Measurements from ENCODE around the gene PRKAA2.

PRKAA2 gene

DNA sequence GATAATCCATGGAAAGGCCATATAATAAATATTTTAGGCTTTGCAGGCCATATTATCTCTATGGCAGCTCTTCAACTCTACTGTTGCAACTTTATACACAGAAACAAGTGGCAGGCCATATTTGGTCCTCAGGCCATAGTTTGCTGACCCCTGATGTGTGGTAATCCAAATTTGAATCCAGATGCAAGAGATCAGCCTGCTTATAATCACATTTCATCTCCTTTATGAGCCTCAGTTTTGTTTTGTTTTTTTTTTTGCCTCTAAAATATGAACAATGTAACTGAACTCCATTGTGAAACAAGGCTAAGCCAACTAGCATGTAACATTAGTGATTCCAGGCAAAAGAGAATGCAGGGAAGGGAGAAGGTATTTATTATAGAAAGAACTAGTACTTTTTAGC is 81.6 kb downstream of the PRKAA2 start:
- DNase-seq = no peak

DNA sequence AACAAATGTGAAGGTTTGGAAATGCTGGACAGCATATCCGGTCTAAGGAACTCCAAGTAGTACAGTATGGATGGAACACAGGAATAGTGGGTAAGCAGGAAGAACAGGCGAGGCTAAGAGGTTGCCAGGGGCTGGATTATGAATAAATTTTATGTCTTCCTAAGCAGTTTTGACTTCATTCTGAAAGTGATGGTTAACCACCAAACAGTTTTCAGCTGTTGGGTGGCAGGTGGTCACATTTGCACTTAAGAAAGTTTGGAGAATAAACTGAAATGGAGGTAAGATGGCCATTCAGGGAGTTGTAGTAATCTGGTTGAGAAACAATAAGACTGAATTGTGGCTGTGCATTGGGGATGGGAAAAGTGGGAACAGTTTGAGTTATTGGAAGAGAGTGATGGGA is 83.8 kb downstream of the PRKAA2 start:
- no peak for DNase-seq

DNA sequence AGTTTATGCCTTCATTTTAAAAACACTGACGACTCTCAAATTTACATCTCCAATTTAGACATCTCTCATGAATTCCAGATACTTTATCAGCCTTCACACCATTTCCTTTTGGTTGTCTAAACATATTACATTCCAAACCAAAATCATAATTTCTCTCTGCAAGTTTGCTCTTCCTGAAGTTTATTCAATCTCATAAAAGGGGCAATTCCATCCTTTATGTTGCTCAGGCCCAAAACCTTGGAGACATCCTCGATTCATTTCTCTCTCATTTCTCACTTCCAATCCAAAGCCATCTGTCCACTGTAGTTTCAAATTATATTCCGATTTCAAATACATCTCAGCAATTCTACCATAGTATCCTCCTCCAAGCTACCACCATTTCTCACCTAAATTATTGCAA is 100.1 kb downstream of the PRKAA2 start:
- DNase-seq = no peak

- no peak for DNase-seq
Observed at GRCh38 chr1:56754708-56755479, 109.8 kb downstream of the PRKAA2 start.

DNA sequence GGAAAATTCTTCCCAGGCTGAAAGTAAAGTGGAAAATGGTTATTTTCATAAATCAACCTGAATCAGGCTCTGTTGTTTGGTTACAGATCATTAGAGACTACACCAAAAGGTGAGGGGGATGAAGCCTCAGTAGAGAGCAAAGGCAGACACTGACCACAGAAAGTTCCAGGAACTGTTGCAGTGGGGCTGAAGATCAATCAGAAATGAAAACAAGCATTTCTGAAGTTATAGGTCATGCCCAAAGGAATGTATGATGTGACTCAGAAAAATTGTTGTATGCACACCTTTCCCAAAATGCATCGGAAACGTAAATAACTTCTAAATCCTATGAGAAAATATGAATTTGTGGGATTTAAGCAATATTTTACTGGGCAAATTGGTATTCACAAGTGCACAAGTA is 110.8 kb downstream of the PRKAA2 start:
- no peak for DNase-seq

DNA sequence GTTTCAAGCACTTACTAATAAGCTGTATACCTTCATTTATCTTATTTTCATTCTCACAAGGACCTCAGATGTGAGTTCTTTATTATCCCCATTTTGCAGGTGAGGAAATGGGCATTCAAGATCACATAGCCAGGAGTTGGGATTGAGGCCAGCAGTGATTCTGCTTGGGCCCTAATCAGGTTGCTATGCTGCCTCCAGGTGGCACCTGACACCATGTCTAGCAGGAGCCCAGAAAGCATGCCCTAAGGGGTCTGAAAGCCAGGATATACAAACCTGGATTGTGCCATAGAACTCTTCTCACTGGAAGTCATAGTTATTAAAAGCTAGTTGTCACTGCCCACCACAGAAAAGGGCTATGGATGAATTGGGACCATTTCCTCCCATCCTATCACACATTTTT is 113.0 kb downstream of the PRKAA2 start:
- no peak for DNase-seq

GRCh38 chr1:56758794-56759193 is 113.7 kb downstream of the PRKAA2 start:
- no peak for DNase-seq
